Left ventricle myocardium inferior (tissue), 1 donor: ENCODE results near the gene CCR4. TPM values are rescaled to one million over a fixed set of nuclear protein-coding genes. Genes with fewer than 3 reads are reported as not detected.
"Not testable (repeated sequence)": the region's sequence is repeated elsewhere in the genome, so short reads cannot be mapped to it uniquely, and the experiment has no call there.

Experiments used
- DNase-seq: peaks from one replicate; pipeline ENCODE4 v3.0.0-alpha.2; 2020
- H3K27ac ChIP-seq: fragments of 200-600 bp; replicated peaks from 2 replicates; pipeline ENCODE4 v1.8.0; 2021
- H3K27me3 ChIP-seq: fragments of 200-600 bp; 2 replicates; pipeline ENCODE4 v1.8.0; 2021; ENCODE audit warnings: low read depth
- H3K36me3 ChIP-seq: fragments of 200-600 bp; 2 replicates; pipeline ENCODE4 v1.8.0; 2021
- H3K4me1 ChIP-seq: fragments of 200-600 bp; 2 replicates; pipeline ENCODE4 v1.8.0; 2021
- H3K4me3 ChIP-seq: fragments of 200-600 bp; 2 replicates; pipeline ENCODE4 v1.8.0; 2021; ENCODE audit warnings: mild to moderate bottlenecking, moderate library complexity
- H3K9me3 ChIP-seq: fragments of 200-600 bp; replicated peaks from 2 replicates; pipeline ENCODE4 v1.8.0; 2021
- intact Hi-C: fragments of 100-400 bp; cut with micrococcal nuclease; formaldehyde crosslinking; loops from one replicate; pipeline ENCODE4 v1.11.0; 2022
- long read RNA-seq: library from polyadenylated mRNA; unstranded; transcript quantifications from one replicate; pipeline ENCODE4 v2.0.0, GENCODE V29; 2021
- total RNA-seq: library from RNA; stranded (reverse); fragmentation: NEBNext Ultra II Directional; extraction: Animal tissue kit (Norgen Biotek cat#: 25700); gene quantifications from one replicate; pipeline ENCODE4 v1.2.1, GENCODE V29; 2021
- TF ChIP-seq, protein P1 (sequence below): fragments of 200-600 bp; IDR thresholded peaks from 2 replicates; pipeline ENCODE4 v1.8.0; 2021; ENCODE audit warnings: antibody characterized with exemption, mild to moderate bottlenecking, borderline replicate concordance
- donor health status: DM: no; HTN: yes; CAD: no; lungs with severe emphysema.

The CCR4 gene
- not detected for total RNA-seq
- long read RNA-seq: 0 reads

GRCh38 chr3:32951410-32951811 is at the start of gene CCR4:
Gene CCR4 (plus strand): TSS chr3:32951644. CDS start chr3:32953423, 1,779 bp downstream.
- H3K9me3 ChIP-seq: no peaks in the 10 kb centered on the region
- intact Hi-C loops: no loop called here
- no peak within 1 kb of the TSS for H3K27ac ChIP-seq
- no peak within 1 kb of the TSS for H3K4me3 ChIP-seq
- TF ChIP-seq, protein P1, sequence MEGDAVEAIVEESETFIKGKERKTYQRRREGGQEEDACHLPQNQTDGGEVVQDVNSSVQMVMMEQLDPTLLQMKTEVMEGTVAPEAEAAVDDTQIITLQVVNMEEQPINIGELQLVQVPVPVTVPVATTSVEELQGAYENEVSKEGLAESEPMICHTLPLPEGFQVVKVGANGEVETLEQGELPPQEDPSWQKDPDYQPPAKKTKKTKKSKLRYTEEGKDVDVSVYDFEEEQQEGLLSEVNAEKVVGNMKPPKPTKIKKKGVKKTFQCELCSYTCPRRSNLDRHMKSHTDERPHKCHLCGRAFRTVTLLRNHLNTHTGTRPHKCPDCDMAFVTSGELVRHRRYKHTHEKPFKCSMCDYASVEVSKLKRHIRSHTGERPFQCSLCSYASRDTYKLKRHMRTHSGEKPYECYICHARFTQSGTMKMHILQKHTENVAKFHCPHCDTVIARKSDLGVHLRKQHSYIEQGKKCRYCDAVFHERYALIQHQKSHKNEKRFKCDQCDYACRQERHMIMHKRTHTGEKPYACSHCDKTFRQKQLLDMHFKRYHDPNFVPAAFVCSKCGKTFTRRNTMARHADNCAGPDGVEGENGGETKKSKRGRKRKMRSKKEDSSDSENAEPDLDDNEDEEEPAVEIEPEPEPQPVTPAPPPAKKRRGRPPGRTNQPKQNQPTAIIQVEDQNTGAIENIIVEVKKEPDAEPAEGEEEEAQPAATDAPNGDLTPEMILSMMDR: no peak
- H3K36me3 ChIP-seq: no peaks in the 10 kb centered on the region
- no peak for DNase-seq
- no peaks in the 10 kb centered on the region for H3K27me3 ChIP-seq
- H3K4me1 ChIP-seq: no peaks in the 10 kb centered on the region

DNA sequence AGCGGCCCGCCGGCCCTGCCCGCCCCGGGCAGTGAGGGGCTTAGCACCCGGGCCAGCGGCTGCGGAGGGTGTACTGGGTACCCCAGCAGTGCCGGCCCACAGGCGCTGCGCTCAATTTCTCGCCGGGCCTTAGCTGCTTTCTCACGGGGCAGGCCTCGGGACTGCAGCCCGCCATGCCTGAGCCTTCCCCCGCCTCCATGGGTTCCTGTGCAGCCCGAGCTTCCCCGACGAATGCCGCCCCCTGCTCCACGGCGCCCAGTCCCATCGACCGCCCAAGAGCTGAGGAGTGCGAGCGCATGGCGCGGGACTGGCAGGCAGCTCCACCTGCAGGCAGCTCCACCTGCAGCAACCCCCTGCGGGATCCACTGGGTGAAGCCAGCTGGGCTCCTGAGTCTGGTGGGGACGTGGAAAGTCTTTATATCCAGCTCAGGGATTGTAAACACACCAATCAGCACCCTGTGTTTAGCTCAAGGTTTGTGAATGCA is 48.5 kb upstream of the CCR4 start:
- H3K27ac ChIP-seq, H3K4me1 ChIP-seq, DNase-seq, intact Hi-C loops, H3K36me3 ChIP-seq, H3K9me3 ChIP-seq: not testable (repeated sequence)
- Histone ChIP-seq H3K4me3 (peak overlapping the region; percentile 51), H3K27me3 (peaks cover 56% of the 10 kb centered on the region)
- TF ChIP-seq, protein P1: peak; percentile 35

GRCh38 chr3:32903953-32904352 is 47.5 kb upstream of the CCR4 start:
- Histone ChIP-seq H3K4me3 (no peak overlapping the region), H3K27me3 (peaks cover 45% of the 10 kb centered on the region), H3K27ac (no peak overlapping the region), H3K36me3 (no peaks in the 10 kb centered on the region), H3K9me3 (no peaks in the 10 kb centered on the region), H3K4me1 (no peaks in the 10 kb centered on the region)
- intact Hi-C loops: no loop called here
- DNase-seq: no peak
- TF ChIP-seq, protein P1: no peak

GRCh38 chr3:32909999-32910398 is 41.4 kb upstream of the CCR4 start:
- Histone ChIP-seq H3K4me1 (no peaks in the 10 kb centered on the region), H3K27ac (no peak overlapping the region), H3K4me3 (no peak overlapping the region), H3K9me3 (no peaks in the 10 kb centered on the region), H3K27me3 (peaks cover 8% of the 10 kb centered on the region), H3K36me3 (no peaks in the 10 kb centered on the region)
- no peak for DNase-seq
- intact Hi-C loops: no loop called here
- TF ChIP-seq, protein P1: no peak

- TF ChIP-seq, protein P1: no peak
- no peak for DNase-seq
- intact Hi-C loops: no loop called here
- Histone ChIP-seq H3K4me3 (no peak overlapping the region), H3K4me1 (no peaks in the 10 kb centered on the region), H3K27me3 (no peaks in the 10 kb centered on the region), H3K9me3 (no peaks in the 10 kb centered on the region), H3K27ac (no peak overlapping the region), H3K36me3 (no peaks in the 10 kb centered on the region)
These were observed 40.5 kb upstream of the CCR4 start for GRCh38 chr3:32910954-32911353.

DNA sequence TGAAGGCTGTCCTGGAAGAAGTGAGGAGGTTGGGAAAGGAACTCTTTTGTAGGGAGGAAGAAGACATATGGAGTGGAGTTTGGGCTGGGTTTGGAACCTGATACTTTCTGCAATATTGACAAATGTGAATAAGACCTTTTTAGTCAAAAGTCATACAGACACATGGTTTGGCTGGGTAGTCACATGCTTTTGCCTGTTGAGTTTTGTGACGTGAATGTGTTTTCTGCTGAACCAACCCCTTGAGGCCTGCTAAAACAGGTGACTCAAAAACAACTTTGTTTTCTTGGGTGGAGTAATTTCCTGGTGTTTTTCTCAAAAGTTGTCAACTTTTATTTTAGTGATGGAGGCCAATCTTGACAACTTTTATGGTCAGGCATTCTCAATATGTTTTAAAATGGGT is 39.4 kb upstream of the CCR4 start:
- no peak for DNase-seq
- no peak overlapping the region for H3K27ac ChIP-seq
- intact Hi-C loops: no loop called here

More for the DNA sequence above, 39.4 kb upstream of the CCR4 start:
- Histone ChIP-seq H3K4me3 (no peak overlapping the region), H3K4me1 (no peaks in the 10 kb centered on the region), H3K27me3 (no peaks in the 10 kb centered on the region), H3K36me3 (no peaks in the 10 kb centered on the region), H3K9me3 (no peaks in the 10 kb centered on the region)
- TF ChIP-seq, protein P1: no peak
